ENCODE measurements around the gene PDK4.

GRCh38 chr7:95598511-95598910 is 2.2 kb upstream of the PDK4 start:
- TF ChIP-seq MEF2A (IDR thresholded peaks at IDR 0.05; ENCODE audit: insufficient read depth, low read depth, low read length) (no peak), FOXK2 (IDR thresholded peaks at IDR 0.05) (no peak), POLR2AphosphoS5 (IDR thresholded peaks at IDR 0.05; ENCODE audit: low read length) (no peak), CBX3 (IDR thresholded peaks at IDR 0.05; ENCODE audit: borderline replicate concordance, low read depth) (no peak), JUND (IDR thresholded peaks at IDR 0.05; ENCODE audit: low read depth, low read length) (no peak), IRF3 (IDR thresholded peaks at IDR 0.05) (no peak), TCF7 (IDR thresholded peaks at IDR 0.05; ENCODE audit: borderline replicate concordance) (no peak), NBN (IDR thresholded peaks at IDR 0.05) (no peak), CTCF (IDR thresholded peaks at IDR 0.05 in 2 of 3, conservative IDR thresholded peaks at IDR 0.05 in 1 of 3; ENCODE audit: control insufficient read depth in 2 of 3, extremely low read depth in 1 of 3, insufficient read depth in 1 of 3, low read depth in 3 of 3, low read length in 3 of 3) (no peak), SMARCA5 (IDR thresholded peaks at IDR 0.05) (no peak), ETV6 (conservative IDR thresholded peaks at IDR 0.05 in 1 of 2, IDR thresholded peaks at IDR 0.05 in 1 of 2; ENCODE audit: borderline replicate concordance in 1 of 2, low read depth in 1 of 2) (no peak), BCL3 (IDR thresholded peaks at IDR 0.05; ENCODE audit: borderline replicate concordance, insufficient read depth, low read depth, low read length, poor library complexity, severe bottlenecking) (no peak), NFYB (IDR thresholded peaks at IDR 0.05; ENCODE audit: insufficient read depth, low read depth, low read length) (no peak), MXI1 (IDR thresholded peaks at IDR 0.05; ENCODE audit: low read depth, low read length) (no peak)

Measured in GM12878 (cell line).